Epithelial cell of proximal tubule (primary cell): ENCODE results near the gene ST7L. TPM values are rescaled to one million over a fixed set of nuclear protein-coding genes. Genes with fewer than 3 reads are reported as not detected.
"Not testable (repeated sequence)": the region's sequence is repeated elsewhere in the genome, so short reads cannot be mapped to it uniquely, and the experiment has no call there.

Experiments used
- DNase-seq: peaks from one replicate; pipeline ENCODE4 v3.0.0-alpha.2; 2011; ENCODE audit warnings: low read depth
- H3K4me3 ChIP-seq: 2 replicates; pipeline ENCODE4 v1.5.1; 2011; ENCODE audit warnings: low read depth, mild to moderate bottlenecking, low read length
- total RNA-seq: library from RNA; depleted of rRNA; stranded (reverse); fragments of >200 nt; gene quantifications from 2 replicates; pipeline ENCODE4 v1.2.3, GENCODE V29; 2015
- TF ChIP-seq, protein P1 (sequence below): conservative IDR thresholded peaks from 2 replicates; pipeline ENCODE4 v1.5.1; 2012; ENCODE audit warnings: low read depth, mild to moderate bottlenecking, low read length

ST7L gene
- total RNA-seq, 1 donor from 2014 or later = 7.4 TPM

DNA sequence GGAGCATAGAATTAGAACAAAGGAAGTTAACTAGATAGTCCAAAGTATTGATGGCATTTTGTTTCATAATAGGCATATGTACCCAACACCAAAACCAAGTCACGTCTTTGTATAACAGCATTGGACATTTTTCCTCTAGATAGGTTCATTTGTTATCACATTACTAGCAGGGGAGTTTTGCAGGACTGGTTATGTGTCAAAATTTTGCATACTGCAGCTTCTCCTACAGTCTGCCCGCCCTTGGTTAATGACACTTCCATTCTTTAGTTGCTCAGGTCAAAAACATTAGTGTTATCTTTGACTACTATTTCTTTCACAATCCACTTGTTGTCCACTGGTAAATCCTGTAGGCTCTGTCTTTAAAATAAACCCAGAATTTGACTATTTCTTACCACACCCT, 9.6 kb upstream of the ST7L start:
- H3K4me3 ChIP-seq = no peak overlapping the region
- TF ChIP-seq, protein P1, sequence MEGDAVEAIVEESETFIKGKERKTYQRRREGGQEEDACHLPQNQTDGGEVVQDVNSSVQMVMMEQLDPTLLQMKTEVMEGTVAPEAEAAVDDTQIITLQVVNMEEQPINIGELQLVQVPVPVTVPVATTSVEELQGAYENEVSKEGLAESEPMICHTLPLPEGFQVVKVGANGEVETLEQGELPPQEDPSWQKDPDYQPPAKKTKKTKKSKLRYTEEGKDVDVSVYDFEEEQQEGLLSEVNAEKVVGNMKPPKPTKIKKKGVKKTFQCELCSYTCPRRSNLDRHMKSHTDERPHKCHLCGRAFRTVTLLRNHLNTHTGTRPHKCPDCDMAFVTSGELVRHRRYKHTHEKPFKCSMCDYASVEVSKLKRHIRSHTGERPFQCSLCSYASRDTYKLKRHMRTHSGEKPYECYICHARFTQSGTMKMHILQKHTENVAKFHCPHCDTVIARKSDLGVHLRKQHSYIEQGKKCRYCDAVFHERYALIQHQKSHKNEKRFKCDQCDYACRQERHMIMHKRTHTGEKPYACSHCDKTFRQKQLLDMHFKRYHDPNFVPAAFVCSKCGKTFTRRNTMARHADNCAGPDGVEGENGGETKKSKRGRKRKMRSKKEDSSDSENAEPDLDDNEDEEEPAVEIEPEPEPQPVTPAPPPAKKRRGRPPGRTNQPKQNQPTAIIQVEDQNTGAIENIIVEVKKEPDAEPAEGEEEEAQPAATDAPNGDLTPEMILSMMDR = no peak

DNA sequence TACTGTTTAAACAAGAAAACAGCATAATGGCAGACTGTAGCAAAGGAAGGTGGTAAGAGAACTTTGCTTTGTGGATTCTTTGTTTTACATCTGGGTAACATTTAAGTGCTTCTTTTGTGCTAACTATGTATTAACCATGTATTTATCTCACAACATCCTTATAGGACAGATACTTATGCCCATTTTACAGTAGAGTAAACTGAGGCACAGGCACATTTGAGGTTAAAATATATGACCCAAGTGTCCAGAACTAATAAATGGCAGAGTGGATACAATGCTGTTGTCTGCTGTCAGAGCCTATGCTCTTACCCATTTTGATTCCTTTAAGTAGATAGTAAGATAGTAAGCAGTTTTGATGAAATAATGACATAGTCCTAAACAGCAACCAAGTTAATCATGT, 7.9 kb upstream of the ST7L start:
- no peak overlapping the region for H3K4me3 ChIP-seq
- TF ChIP-seq, protein P1 = no peak
- DNase-seq = no peak

More for the DNA sequence above, 9.6 kb upstream of the ST7L start:
- DNase-seq = no peak

DNA sequence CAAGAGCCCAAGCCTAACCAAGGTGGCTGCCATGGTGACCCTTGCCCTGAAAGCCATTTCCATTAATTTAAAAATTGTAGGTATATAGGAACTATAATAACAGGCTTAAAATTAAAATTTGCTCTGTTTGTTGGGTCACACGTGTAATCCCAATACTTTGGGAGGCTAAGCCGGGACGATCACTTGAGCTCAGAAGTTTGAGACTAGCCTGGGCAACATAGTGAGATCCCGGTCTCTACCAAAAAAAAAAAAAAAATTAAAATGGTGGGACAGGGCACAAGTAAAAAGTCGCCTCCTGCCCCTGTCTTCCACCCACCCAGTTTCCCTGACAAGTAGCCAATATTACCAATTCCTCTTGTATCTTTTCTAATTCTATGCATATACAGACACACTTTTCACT, 7.3 kb upstream of the ST7L start:
- DNase-seq = no peak
- no peak overlapping the region for H3K4me3 ChIP-seq
- TF ChIP-seq, protein P1 = no peak

DNA sequence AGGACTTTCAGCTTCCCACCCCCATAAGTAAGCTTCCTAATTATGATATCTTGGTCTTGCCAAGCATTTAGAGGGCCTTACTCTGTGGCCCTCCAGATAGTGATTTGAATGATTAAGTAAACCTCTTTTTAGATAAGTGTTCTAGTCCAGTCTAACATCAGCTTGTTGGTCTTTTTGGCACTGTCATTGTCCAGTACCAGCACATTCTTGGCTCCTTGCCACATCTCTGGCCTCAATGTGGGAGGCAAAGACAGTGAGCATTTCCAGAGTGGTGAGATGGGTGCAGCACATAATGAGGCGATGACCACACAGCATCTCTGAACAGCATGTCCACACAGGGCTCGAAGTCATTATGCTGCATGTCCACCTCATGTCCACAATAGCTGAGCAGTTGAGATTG, 6.8 kb upstream of the ST7L start:
- TF ChIP-seq, protein P1 = no peak
- H3K4me3 ChIP-seq = no peak overlapping the region
- no peak for DNase-seq

DNA sequence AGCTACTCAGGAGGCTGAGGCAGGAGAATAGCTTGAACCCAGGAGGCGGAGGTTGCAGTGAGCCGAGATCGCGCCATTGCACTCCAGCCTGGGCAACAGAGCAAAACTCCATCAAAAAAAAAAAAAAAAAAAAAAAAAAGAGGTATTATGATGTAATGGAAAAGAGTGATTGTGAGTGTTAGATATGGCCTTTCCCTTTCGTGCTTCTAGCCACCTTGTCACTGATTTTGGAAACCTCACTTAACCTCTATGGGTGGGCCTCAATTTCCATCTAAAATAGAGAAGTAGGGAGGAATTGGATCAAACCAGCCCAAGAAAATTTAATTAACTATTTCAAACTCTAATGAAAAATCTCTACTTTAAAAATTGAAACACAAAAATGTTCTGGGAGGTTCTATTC, 5.6 kb upstream of the ST7L start:
- DNase-seq, H3K4me3 ChIP-seq: not testable (repeated sequence)

DNA sequence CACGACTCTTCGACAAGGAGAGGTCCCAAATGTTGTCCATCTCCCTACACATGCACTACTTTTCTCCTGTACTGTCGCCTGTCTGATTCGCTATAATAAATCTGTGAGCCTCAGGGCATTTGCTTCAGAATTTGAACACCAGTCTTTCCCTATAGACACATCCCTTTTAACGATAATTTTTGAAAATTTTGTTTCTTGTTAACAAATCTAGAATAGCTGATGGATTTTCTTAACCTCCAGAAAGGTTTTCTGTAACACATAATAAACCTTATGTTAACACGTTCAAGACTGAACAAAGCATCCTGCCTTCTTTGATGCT, 1.4 kb upstream of the ST7L start:
- no peak for DNase-seq
- peak overlapping the region; percentile 100 for H3K4me3 ChIP-seq
- TF ChIP-seq, protein P1 = no peak

DNA sequence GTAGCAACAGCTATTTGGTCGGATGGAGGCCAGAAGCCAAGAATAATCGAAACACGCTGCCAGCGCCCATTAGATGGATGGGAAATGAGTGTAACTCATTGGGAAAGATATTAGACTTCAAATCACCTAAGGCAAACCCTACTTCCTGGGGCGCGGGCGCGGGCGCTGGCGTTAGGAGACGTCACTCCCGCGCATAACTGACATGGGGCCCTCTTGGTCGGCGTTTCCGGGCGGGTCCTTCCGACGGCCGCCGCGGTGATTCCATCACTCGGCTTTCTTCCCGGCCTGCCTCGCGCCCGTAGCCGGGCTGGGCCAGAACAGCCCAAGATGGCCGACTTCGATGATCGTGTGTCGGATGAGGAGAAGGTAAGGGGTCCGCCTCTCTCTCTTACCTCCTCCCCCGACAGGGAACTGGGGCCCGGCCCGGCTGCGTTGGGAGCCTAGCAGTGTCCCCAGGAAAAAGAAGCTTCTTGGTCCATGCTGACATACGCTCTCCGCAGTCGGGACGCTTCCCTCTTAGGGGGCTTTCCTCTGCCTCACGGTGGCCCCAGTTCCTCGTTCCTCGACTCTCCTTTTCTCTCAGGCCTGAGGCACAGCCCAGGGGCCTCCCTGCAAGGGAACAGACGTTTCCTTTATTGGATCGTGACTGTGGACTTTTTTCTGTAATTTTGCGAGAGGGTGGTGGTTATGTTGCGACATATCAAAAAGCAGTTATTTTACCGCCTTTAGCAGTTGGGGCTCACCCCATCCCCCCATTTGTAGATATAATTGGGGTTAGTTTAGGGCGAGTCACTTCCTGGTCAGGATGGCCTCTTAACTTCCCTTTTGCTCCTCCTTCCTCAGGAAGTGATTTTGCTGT, 806 bp upstream of the ST7L start, which contains the start of gene CAPZA1:
Gene CAPZA1, plus strand, starts transcription at position 315 of the 859 bp plus-strand sequence. Its CDS starts 13 bp downstream, at position 328.
- TF ChIP-seq, protein P1 = no peak
- peak within 1 kb of the TSS; percentile 100 for H3K4me3 ChIP-seq
- no peak for DNase-seq
